Fibroblast of the aortic adventitia (primary cell): ENCODE data around the gene ZSCAN18. TPM values are rescaled to one million over a fixed set of nuclear protein-coding genes. Genes with fewer than 3 reads are reported as not detected.

Experiments
- DNase-seq: peaks from one replicate; pipeline ENCODE4 v3.0.0-alpha.2; 2010; ENCODE audit warnings: low read depth
- H3K4me3 ChIP-seq: 2 replicates; pipeline ENCODE4 v1.5.1; 2011; ENCODE audit warnings: low read depth, mild to moderate bottlenecking, control low read depth, low read length, moderate library complexity
- total RNA-seq: library from RNA; depleted of rRNA; stranded (reverse); fragments of >200 nt; gene quantifications from 2 replicates; pipeline ENCODE4 v1.2.3, GENCODE V29; 2012; ENCODE audit warnings: low replicate concordance
- TF ChIP-seq, protein P1 (sequence below): IDR thresholded peaks from 2 replicates; pipeline ENCODE4 v1.5.1; 2011; ENCODE audit warnings: mild to moderate bottlenecking, low read length, control low read depth, inconsistent platforms; ENCODE audit not compliant: insufficient read depth

ZSCAN18 gene
- total RNA-seq, 1 donor = 7.6 TPM

DNA sequence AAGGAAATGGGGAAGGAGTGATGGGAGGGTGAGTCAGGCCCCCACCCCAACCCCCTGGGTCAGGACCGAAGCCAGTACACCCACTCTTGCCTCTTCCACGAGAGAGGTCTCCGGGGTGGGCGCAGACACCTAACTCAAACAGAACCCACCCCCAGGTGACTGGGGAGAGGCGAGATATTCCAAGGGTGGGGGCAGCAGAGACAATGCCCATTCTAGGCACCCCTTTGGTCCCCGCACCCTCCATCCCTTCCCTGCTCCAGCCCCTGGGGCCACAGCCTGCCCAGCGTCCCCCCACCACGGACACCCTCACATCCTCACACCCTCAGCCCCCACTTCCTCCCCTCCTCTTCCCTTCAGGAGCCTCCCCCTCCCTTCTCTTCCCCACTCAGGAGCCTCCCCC, 682 bp downstream of the ZSCAN18 start:
- peak overlapping the region; percentile 79 for H3K4me3 ChIP-seq
- no peak for DNase-seq

DNA sequence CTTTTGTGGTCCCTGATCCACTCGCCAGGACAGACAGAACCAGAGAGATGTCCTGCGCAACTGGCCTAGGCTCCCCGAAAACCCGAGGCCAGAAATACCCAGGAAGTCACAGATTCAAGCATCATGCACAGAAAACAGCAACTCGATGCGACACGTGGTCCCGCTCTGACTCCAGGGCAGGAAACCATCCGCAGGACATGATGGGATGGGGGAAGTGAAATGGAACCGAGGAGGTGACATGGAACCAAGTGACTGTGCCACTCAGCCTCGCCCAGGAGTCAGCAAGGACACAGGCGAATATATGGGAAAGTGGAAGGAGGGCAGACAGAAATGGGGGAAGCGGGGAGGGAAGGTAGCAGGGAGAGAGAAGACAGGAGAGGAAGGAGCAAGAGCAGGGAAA, 1.1 kb downstream of the ZSCAN18 start:
- peak overlapping the region; percentile 79 for H3K4me3 ChIP-seq
- TF ChIP-seq, protein P1, sequence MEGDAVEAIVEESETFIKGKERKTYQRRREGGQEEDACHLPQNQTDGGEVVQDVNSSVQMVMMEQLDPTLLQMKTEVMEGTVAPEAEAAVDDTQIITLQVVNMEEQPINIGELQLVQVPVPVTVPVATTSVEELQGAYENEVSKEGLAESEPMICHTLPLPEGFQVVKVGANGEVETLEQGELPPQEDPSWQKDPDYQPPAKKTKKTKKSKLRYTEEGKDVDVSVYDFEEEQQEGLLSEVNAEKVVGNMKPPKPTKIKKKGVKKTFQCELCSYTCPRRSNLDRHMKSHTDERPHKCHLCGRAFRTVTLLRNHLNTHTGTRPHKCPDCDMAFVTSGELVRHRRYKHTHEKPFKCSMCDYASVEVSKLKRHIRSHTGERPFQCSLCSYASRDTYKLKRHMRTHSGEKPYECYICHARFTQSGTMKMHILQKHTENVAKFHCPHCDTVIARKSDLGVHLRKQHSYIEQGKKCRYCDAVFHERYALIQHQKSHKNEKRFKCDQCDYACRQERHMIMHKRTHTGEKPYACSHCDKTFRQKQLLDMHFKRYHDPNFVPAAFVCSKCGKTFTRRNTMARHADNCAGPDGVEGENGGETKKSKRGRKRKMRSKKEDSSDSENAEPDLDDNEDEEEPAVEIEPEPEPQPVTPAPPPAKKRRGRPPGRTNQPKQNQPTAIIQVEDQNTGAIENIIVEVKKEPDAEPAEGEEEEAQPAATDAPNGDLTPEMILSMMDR = no peak
- no peak for DNase-seq

More for the DNA sequence above, 682 bp downstream of the ZSCAN18 start:
- TF ChIP-seq, protein P1 = no peak

- TF ChIP-seq, protein P1 = no peak
- DNase-seq = no peak
- no peak overlapping the region for H3K4me3 ChIP-seq
These were observed 2.7 kb downstream of the ZSCAN18 start for GRCh38 chr19:58095328-58095727.

- TF ChIP-seq, protein P1 = no peak
- H3K4me3 ChIP-seq = no peak overlapping the region
- DNase-seq = no peak
These were observed 5.0 kb downstream of the ZSCAN18 start for GRCh38 chr19:58093071-58093470.

DNA sequence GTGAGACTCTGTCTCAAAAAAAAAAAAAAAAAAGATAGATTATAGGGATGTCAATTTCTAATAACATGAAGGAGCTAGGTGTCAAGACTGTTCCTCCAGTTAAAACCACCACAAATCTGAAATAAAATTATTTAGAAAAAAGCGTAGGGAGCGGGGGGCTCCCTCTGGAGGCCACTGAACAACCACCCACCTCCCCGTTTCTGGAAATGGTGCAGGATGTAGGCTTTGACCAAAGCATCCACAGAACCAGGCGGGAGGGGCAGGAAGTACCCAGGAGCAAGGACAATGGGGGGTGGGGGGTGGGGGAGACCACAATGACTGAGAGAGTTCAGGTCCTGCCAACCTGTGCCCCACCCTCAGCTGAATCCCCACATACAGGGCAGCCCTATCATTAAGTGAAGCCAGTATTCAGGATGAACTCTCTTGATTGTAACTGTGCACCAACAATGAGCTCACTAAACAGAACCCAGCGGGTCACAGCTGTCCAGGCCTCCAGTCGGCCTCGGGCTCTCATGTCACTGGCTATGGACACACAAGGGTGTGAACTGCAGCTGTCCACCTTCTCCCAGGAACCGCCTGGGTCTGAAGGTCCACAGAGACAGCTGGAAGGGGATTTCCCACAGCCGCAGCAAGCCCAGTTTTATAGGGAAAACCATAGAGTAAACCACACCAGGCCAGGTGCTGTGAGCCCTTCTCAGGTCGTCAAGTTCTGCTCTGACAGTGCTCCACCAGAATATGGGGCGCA, 6.6 kb downstream of the ZSCAN18 start:
- DNase-seq = no peak
- TF ChIP-seq, protein P1 = no peak
- H3K4me3 ChIP-seq = no peak overlapping the region

GRCh38 chr19:58089846-58090245, 8.2 kb downstream of the ZSCAN18 start:
- TF ChIP-seq, protein P1 = no peak
- DNase-seq = no peak

DNA sequence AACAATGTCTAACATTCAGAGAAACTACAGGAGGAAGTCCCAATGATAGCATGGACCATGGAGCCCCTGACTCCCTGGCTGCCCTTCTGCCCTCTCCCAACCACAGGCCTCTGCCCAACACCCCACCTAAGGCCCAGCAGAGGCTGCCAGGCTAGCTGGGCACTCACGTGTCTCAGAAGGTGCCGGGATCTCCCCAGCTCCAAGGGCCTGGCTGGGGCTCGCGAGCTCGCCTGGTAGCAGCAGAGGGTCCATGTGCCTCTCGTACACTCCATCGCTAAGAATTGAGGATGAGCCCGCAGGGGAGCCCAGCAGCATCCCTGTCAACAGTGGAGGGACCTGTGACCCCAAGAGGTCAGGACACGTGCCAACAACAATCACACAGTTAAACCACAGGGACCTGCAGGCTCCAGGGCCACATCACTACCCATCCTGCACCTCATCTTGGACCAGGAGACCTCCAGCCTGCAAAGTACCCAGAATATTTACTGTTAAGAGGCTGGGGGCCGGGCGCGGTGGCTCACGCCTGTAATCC, 9.4 kb downstream of the ZSCAN18 start:
- H3K4me3 ChIP-seq = no peak overlapping the region
- DNase-seq = no peak
- TF ChIP-seq, protein P1 = no peak

More at GRCh38 chr19:58089846-58090245, 8.2 kb downstream of the ZSCAN18 start:
- no peak overlapping the region for H3K4me3 ChIP-seq
